ENCODE data around the gene MRPL23.
"Not testable (repeated sequence)": the region's sequence is repeated elsewhere in the genome, so short reads cannot be mapped to it uniquely, and the experiment has no call there.

MRPL23 gene

GRCh38 chr11:1933416-1934334 is 13.5 kb upstream of the MRPL23 start:
- DNase-seq (ENCODE audit: low read depth) = no peak

- DNase-seq (ENCODE audit: low read depth) = no peak
Measured at GRCh38 chr11:1934335-1935155, 12.6 kb upstream of the MRPL23 start.

- no peak for DNase-seq (ENCODE audit: low read depth)
Measured at GRCh38 chr11:1935156-1936071, 11.7 kb upstream of the MRPL23 start.

- no peak for DNase-seq (ENCODE audit: low read depth)
Measured at GRCh38 chr11:1936072-1936780, 10.9 kb upstream of the MRPL23 start.

- DNase-seq (ENCODE audit: low read depth) = no peak
Measured at GRCh38 chr11:1936781-1937615, 10.1 kb upstream of the MRPL23 start.

GRCh38 chr11:1937616-1938342 is 9.4 kb upstream of the MRPL23 start:
- DNase-seq (ENCODE audit: low read depth) = no peak

GRCh38 chr11:1938343-1939005 is 8.7 kb upstream of the MRPL23 start:
- DNase-seq (ENCODE audit: low read depth) = no peak

GRCh38 chr11:1939006-1939625 is 8.0 kb upstream of the MRPL23 start:
- no peak for DNase-seq (ENCODE audit: low read depth)

GRCh38 chr11:1939788-1940187 is 7.3 kb upstream of the MRPL23 start:
- not testable (repeated sequence) for DNase-seq (ENCODE audit: low read depth)

- no peak for DNase-seq (ENCODE audit: low read depth)
Measured at GRCh38 chr11:1942558-1943260, 4.4 kb upstream of the MRPL23 start.

GRCh38 chr11:1943576-1943975 is 3.6 kb upstream of the MRPL23 start:
- no peak for DNase-seq (ENCODE audit: low read depth)

- peak; percentile 20 for DNase-seq (ENCODE audit: low read depth)
Measured at GRCh38 chr11:1943977-1944376, 3.2 kb upstream of the MRPL23 start.

GRCh38 chr11:1947592-1948237 is 583 bp downstream of the MRPL23 start:
- DNase-seq (ENCODE audit: low read depth) = no peak

GRCh38 chr11:1948389-1948788 is 1.3 kb downstream of the MRPL23 start:
- no peak for DNase-seq (ENCODE audit: low read depth)

- no peak for DNase-seq (ENCODE audit: low read depth)
Measured at GRCh38 chr11:1949302-1949701, 2.2 kb downstream of the MRPL23 start.

- DNase-seq (ENCODE audit: low read depth) = no peak
Measured at GRCh38 chr11:1949922-1950321, 2.8 kb downstream of the MRPL23 start.

- DNase-seq (ENCODE audit: low read depth) = no peak
Measured at GRCh38 chr11:1952806-1953482, 5.8 kb downstream of the MRPL23 start.

Data from fibroblast of the conjunctiva (primary cell).